ENCODE results near the gene TRIM28. TPM values are rescaled to one million over a fixed set of nuclear protein-coding genes. Genes with fewer than 3 reads are reported as not detected.
"Not testable (repeated sequence)": the region's sequence is repeated elsewhere in the genome, so short reads cannot be mapped to it uniquely, and the experiment has no call there.

The TRIM28 gene
- total RNA-seq, 1 experiment from 2014 or later, result 575 TPM

- not testable (repeated sequence) for DNase-seq (ENCODE audit: low read depth)
Observed at GRCh38 chr19:58577581-58577980, 33.7 kb downstream of the TRIM28 start.

GRCh38 chr19:58578012-58578925, 34.4 kb downstream of the TRIM28 start:
- DNase-seq (ENCODE audit: low read depth), result no peak

DNA sequence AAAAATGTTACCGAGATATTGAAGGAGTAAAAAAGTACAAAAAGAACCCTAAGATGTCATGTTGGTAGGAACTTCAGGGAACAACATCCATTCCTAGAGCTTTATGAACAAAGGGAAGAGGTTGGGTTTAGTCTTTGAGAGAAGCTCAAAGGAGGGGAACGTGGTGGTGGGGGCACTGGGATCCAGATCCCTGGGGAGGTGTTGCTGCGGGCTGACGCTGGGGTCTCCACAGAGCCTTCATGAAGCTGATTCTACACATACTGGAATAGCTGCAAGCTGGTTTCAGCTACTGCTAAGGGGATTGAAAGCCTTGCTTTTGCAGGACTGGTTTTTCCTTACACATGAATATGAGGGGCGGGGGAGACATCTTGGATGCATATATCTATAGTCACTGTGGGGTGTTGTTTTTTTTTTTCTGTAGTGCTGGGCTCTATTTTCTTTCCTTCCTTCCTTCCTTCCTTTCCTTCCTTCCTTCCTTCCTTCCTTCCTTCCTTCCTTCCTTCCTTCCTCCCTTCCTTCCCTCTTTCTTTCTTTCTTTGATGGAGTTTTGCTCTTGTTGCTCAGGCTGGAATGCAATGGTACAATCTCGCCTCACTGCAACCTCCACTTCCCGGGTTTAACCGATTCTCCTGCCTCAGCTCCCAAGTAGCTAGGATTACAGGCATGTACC, 35.7 kb downstream of the TRIM28 start:
- no peak for DNase-seq (ENCODE audit: low read depth)

GRCh38 chr19:58581227-58582141, 37.6 kb downstream of the TRIM28 start:
- peak; percentile 67 for DNase-seq (ENCODE audit: low read depth)

DNA sequence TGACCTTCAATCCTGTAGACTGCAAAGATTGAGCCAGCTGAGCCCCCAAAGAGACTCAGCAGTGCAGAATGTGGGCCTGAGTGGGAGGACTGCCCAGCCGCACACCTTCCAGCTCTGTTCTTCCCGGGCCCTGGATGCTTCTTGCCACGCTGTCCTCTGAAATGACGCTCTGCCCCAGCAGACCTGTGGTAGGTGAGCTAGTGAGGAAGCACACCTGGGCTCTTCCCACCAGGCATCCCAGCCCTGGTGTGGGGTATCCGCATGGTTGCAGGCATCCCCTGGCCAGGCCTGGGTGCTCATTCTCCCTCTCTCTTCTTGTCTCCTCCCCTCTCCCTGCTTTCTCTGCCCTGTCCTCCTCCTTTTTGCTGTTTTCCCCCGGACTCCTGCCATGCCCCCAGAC, 39.1 kb downstream of the TRIM28 start:
- no peak for DNase-seq (ENCODE audit: low read depth)

- no peak for DNase-seq (ENCODE audit: low read depth)
Observed at GRCh38 chr19:58584498-58585441, 40.9 kb downstream of the TRIM28 start.

DNA sequence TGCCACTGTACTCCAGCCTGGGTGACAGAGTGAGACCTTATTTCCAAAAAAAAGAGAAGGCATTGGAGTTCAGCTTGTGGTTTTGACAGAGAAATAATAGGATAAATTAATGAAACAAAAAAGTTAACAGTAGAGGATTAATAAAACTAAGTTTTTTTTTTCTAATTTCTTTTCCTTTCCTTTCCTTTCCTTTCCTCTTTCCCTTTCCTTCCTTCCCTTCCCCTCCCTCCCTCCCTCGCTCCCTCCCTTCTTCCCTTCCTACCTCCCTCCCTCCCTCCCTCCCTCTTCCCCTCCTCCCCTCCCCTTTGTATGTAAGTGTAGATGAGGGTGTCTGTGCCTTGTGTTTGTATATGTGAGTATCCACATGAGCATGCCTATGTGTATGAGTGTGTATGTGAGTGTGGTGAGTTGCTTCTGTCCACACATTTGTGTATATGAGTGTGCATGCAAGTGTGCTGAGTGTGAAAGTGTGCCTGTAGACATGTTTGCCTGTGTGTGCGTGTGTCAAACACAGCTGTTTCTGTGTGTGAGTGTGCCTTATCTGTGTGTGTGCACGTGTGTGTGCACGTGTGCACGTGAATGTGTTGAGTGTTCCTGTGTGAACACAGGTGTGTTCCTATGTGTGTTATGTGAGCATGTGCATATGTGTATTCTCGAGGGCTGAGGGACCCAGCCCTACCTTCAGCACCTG, 41.7 kb downstream of the TRIM28 start:
- DNase-seq (ENCODE audit: low read depth), result no peak

GRCh38 chr19:58586133-58586765, 42.4 kb downstream of the TRIM28 start:
- no peak for DNase-seq (ENCODE audit: low read depth)

Other genes starting within 250 kb of the TRIM28 start
- gene ERVK3-1, start 238.7 kb upstream of the TRIM28 start, total RNA-seq (2014; rRNA removed; shearing (Covaris generic)), result 125 and 149 TPM in 2 replicates
- gene ZSCAN22, start 217.1 kb upstream of the TRIM28 start, total RNA-seq (2014; rRNA removed; shearing (Covaris generic)), result 2.1 TPM in 2 replicates
- gene A1BG, start 190.6 kb upstream of the TRIM28 start, total RNA-seq (2014; rRNA removed; shearing (Covaris generic)), result 28.5 and 38.4 TPM in 2 replicates
- 1.5 and 2.7 TPM in 2 replicates for gene ZNF497, start 181.3 kb upstream of the TRIM28 start, total RNA-seq (2014; rRNA removed; shearing (Covaris generic))
- 4.2 and 5.0 TPM in 2 replicates for gene ZNF837, start 163.0 kb upstream of the TRIM28 start, total RNA-seq (2014; rRNA removed; shearing (Covaris generic))
- 3,633 and 5,016 TPM in 2 replicates for gene RPS5, start 156.8 kb upstream of the TRIM28 start, total RNA-seq (2014; rRNA removed; shearing (Covaris generic))
- not detected in 2 replicates for gene RNF225, start 148.4 kb upstream of the TRIM28 start, total RNA-seq (2014; rRNA removed; shearing (Covaris generic))
- gene ZNF584, start 135.4 kb upstream of the TRIM28 start, total RNA-seq (2014; rRNA removed; shearing (Covaris generic)), result 12.1 and 20.5 TPM in 2 replicates
- 0.95 and 3.0 TPM in 2 replicates for gene ZNF132, start 103.9 kb upstream of the TRIM28 start, total RNA-seq (2014; rRNA removed; shearing (Covaris generic))
- gene ZNF324B, start 92.4 kb upstream of the TRIM28 start, total RNA-seq (2014; rRNA removed; shearing (Covaris generic)), result 9.0 and 13.5 TPM in 2 replicates
- gene ZNF324, start 77.0 kb upstream of the TRIM28 start, total RNA-seq (2014; rRNA removed; shearing (Covaris generic)), result 8.5 and 9.9 TPM in 2 replicates
- gene ZNF446, start 67.7 kb upstream of the TRIM28 start, total RNA-seq (2014; rRNA removed; shearing (Covaris generic)), result 8.3 and 16.4 TPM in 2 replicates
- gene SLC27A5, start 32.1 kb upstream of the TRIM28 start, total RNA-seq (2014; rRNA removed; shearing (Covaris generic)), result 1.6 and 3.4 TPM in 2 replicates
- 4.8 and 4.9 TPM in 2 replicates for gene ZBTB45, start 24.3 kb upstream of the TRIM28 start, total RNA-seq (2014; rRNA removed; shearing (Covaris generic))
- 103 and 127 TPM in 2 replicates for gene CHMP2A, start 11.0 kb downstream of the TRIM28 start, total RNA-seq (2014; rRNA removed; shearing (Covaris generic))
- gene UBE2M, start 14.5 kb downstream of the TRIM28 start, total RNA-seq (2014; rRNA removed; shearing (Covaris generic)), result 123 and 129 TPM in 2 replicates
- gene MZF1, start 29.3 kb downstream of the TRIM28 start, total RNA-seq (2014; rRNA removed; shearing (Covaris generic)), result 4.6 TPM in 2 replicates

All from Daoy (cell line).